Measurements from ENCODE around the gene GTSF1L. TPM values are rescaled to one million over a fixed set of nuclear protein-coding genes. Genes with fewer than 3 reads are reported as not detected.

GTSF1L gene
- total RNA-seq, 4 donors from 2014 or later, result not detected

- 100% methylated on average over 4 of the region's 4 CpGs for WGBS
- H3K27me3 ChIP-seq, result no peaks in the 10 kb centered on the region
- H3K36me3 ChIP-seq, result no peaks in the 10 kb centered on the region
- H3K4me3 ChIP-seq, result no peak overlapping the region
- no peak overlapping the region for H3K27ac ChIP-seq
- H3K4me1 ChIP-seq, result no peaks in the 10 kb centered on the region
- no peak for DNase-seq (ENCODE audit: low spot score in 2 of 2)
- TF ChIP-seq POLR2A (IDR thresholded peaks at IDR 0.05), result no peak
- TF ChIP-seq EP300 (IDR thresholded peaks at IDR 0.05), result no peak
- TF ChIP-seq, protein P1, sequence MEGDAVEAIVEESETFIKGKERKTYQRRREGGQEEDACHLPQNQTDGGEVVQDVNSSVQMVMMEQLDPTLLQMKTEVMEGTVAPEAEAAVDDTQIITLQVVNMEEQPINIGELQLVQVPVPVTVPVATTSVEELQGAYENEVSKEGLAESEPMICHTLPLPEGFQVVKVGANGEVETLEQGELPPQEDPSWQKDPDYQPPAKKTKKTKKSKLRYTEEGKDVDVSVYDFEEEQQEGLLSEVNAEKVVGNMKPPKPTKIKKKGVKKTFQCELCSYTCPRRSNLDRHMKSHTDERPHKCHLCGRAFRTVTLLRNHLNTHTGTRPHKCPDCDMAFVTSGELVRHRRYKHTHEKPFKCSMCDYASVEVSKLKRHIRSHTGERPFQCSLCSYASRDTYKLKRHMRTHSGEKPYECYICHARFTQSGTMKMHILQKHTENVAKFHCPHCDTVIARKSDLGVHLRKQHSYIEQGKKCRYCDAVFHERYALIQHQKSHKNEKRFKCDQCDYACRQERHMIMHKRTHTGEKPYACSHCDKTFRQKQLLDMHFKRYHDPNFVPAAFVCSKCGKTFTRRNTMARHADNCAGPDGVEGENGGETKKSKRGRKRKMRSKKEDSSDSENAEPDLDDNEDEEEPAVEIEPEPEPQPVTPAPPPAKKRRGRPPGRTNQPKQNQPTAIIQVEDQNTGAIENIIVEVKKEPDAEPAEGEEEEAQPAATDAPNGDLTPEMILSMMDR (IDR thresholded peaks at IDR 0.05), result no peak
- TF ChIP-seq POLR2AphosphoS5 (IDR thresholded peaks at IDR 0.05), result no peak
- no peaks in the 10 kb centered on the region for H3K9me3 ChIP-seq
Observed at GRCh38 chr20:43716123-43716522, 10.7 kb downstream of the GTSF1L start.

DNA sequence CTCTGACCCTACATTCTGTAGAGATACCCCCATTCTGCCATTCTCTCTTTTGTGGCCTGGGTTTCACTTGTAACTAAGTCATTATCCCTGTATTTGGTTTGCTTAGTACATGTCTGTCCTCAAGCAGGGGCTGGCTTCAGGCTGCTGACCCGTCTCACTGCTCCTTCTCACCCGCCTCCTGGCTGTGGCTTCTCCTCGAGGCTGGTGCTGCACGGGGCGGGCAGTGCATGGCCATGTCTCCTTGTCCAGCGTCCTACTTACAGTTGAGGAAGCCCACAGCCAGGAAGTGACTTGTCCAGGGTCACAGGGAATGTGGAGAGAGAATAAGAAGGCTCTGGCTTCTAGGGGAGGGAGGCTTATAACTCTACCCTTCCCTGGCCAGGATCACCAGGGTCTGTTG is 11.3 kb downstream of the GTSF1L start:
- no peaks in the 10 kb centered on the region for H3K36me3 ChIP-seq
- no peaks in the 10 kb centered on the region for H3K9me3 ChIP-seq
- no peaks in the 10 kb centered on the region for H3K27me3 ChIP-seq
- 87% methylated on average over 3 of the region's 6 CpGs for WGBS
- no peak overlapping the region for H3K4me3 ChIP-seq
- no peaks in the 10 kb centered on the region for H3K4me1 ChIP-seq
- TF ChIP-seq POLR2AphosphoS5 (IDR thresholded peaks at IDR 0.05), result no peak
- no peak for TF ChIP-seq EP300 (IDR thresholded peaks at IDR 0.05)
- TF ChIP-seq, protein P1 (IDR thresholded peaks at IDR 0.05), result no peak
- no peak for TF ChIP-seq POLR2A (IDR thresholded peaks at IDR 0.05)
- H3K27ac ChIP-seq, result no peak overlapping the region
- no peak for DNase-seq (ENCODE audit: low spot score in 2 of 2)

DNA sequence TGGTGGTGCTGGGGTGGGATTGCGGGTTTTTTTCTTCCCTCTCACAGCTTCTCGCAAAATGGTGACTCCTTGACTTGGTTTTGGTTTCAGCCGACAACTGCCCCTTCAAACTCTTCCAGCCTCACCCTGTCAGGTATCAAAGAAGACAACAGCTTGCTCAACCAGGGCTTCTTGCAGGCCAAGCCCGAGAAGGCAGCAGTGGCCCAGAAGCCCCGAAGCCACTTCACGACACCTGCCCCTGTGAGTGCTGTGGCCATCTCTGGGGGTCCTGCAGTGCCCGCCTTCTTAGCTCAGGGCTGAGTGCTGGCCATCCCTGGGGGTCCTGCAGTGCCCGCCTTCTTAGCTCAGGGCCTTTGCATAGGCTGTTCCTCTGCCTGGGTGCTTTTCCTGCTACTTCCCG is 11.8 kb downstream of the GTSF1L start:
- H3K9me3 ChIP-seq, result no peaks in the 10 kb centered on the region
- H3K27ac ChIP-seq, result no peak overlapping the region
- no peaks in the 10 kb centered on the region for H3K36me3 ChIP-seq
- TF ChIP-seq EP300 (IDR thresholded peaks at IDR 0.05) (no peak), POLR2AphosphoS5 (IDR thresholded peaks at IDR 0.05) (no peak), POLR2A (IDR thresholded peaks at IDR 0.05) (no peak)
- TF ChIP-seq, protein P1 (IDR thresholded peaks at IDR 0.05), result no peak
- H3K4me3 ChIP-seq, result no peak overlapping the region
- 98% methylated on average over 9 of the region's 9 CpGs for WGBS
- H3K4me1 ChIP-seq, result no peaks in the 10 kb centered on the region
- DNase-seq (ENCODE audit: low spot score in 2 of 2), result no peak
- H3K27me3 ChIP-seq, result no peaks in the 10 kb centered on the region

- TF ChIP-seq POLR2A (IDR thresholded peaks at IDR 0.05) (no peak), EP300 (IDR thresholded peaks at IDR 0.05) (no peak), POLR2AphosphoS5 (IDR thresholded peaks at IDR 0.05) (no peak)
- TF ChIP-seq, protein P1 (IDR thresholded peaks at IDR 0.05), result no peak
- 91% methylated on average over 3 of the region's 15 CpGs for WGBS
- H3K4me3 ChIP-seq, result no peak overlapping the region
- H3K27ac ChIP-seq, result no peak overlapping the region
- no peaks in the 10 kb centered on the region for H3K27me3 ChIP-seq
- no peaks in the 10 kb centered on the region for H3K36me3 ChIP-seq
- H3K4me1 ChIP-seq, result no peaks in the 10 kb centered on the region
- no peak for DNase-seq (ENCODE audit: low spot score in 2 of 2)
- H3K9me3 ChIP-seq, result no peaks in the 10 kb centered on the region
Observed at GRCh38 chr20:43711098-43711654, 15.6 kb downstream of the GTSF1L start.

- H3K4me3 ChIP-seq, result no peak overlapping the region
- no peak for DNase-seq (ENCODE audit: low spot score in 2 of 2)
- H3K27me3 ChIP-seq, result no peaks in the 10 kb centered on the region
- H3K36me3 ChIP-seq, result no peaks in the 10 kb centered on the region
- TF ChIP-seq POLR2AphosphoS5 (IDR thresholded peaks at IDR 0.05) (no peak), EP300 (IDR thresholded peaks at IDR 0.05) (no peak), POLR2A (IDR thresholded peaks at IDR 0.05) (no peak)
- TF ChIP-seq, protein P1 (IDR thresholded peaks at IDR 0.05), result no peak
- WGBS, result 92% methylated on average over 9 of the region's 9 CpGs
- no peaks in the 10 kb centered on the region for H3K9me3 ChIP-seq
- no peak overlapping the region for H3K27ac ChIP-seq
- no peaks in the 10 kb centered on the region for H3K4me1 ChIP-seq
Observed at GRCh38 chr20:43710370-43711044, 16.3 kb downstream of the GTSF1L start.
